Natural killer cell (primary cell): ENCODE data around the gene MICA. TPM values are rescaled to one million over a fixed set of nuclear protein-coding genes. Genes with fewer than 3 reads are reported as not detected.

ENCODE experiments used
- ATAC-seq, 3 donors: fragments of 150-1000 bp in 2 of 3; fragments of 200-7000 bp in 1 of 3; cut with Tn5 transposase; 1 replicate in 1 of 3; 2 replicates in 2 of 3; pipeline ENCODE4 v1.10.0; 2021; ENCODE audit warnings: mild to moderate bottlenecking in 2 of 3, moderate library complexity in 2 of 3
- DNase-seq, 2 donors: peaks; one replicate each; pipeline versions ENCODE4 v3.0.0 to v3.0.0-alpha.2; 2013 to 2021; ENCODE audit warnings: mixed read lengths in 1 of 2
- H3K27ac ChIP-seq: one replicate; pipeline ENCODE4 v1.5.1; 2013; ENCODE audit warnings: mild to moderate bottlenecking, low read length
- H3K27me3 ChIP-seq: one replicate; pipeline ENCODE4 v1.6.1; 2013; ENCODE audit warnings: low read length; ENCODE audit not compliant: control insufficient read depth, insufficient read depth
- H3K36me3 ChIP-seq: one replicate; pipeline ENCODE4 v1.6.1; 2013; ENCODE audit warnings: low read length; ENCODE audit not compliant: control insufficient read depth, insufficient read depth
- H3K4me1 ChIP-seq: one replicate; pipeline ENCODE4 v1.6.1; 2013; ENCODE audit warnings: low read length; ENCODE audit not compliant: control insufficient read depth, insufficient read depth
- H3K4me3 ChIP-seq: one replicate; pipeline ENCODE4 v1.5.1; 2013; ENCODE audit warnings: low read length
- H3K9me3 ChIP-seq: one replicate; pipeline ENCODE4 v1.6.1; 2013; ENCODE audit warnings: low read length; ENCODE audit not compliant: control insufficient read depth, insufficient read depth
- H3K27ac Mint-ChIP-seq, 2 donors: one replicate each; pipeline ENCODE4 v1.8.0; 2022; ENCODE audit warnings: mild to moderate bottlenecking in 2 of 2, mixed read lengths in 2 of 2, moderate library complexity in 1 of 2
- H3K27me3 Mint-ChIP-seq, 2 donors: one replicate each; pipeline ENCODE4 v1.8.0; 2022; ENCODE audit warnings: low read depth in 2 of 2, mixed read lengths in 2 of 2
- H3K36me3 Mint-ChIP-seq: one replicate; pipeline ENCODE4 v1.8.0; 2022; ENCODE audit warnings: mixed read lengths
- H3K4me1 Mint-ChIP-seq, 2 donors: one replicate each; pipeline ENCODE4 v1.8.0; 2022; ENCODE audit warnings: mixed read lengths in 2 of 2
- H3K4me3 Mint-ChIP-seq: one replicate; pipeline ENCODE4 v1.8.0; 2022; ENCODE audit warnings: mild to moderate bottlenecking, moderate library complexity, mixed read lengths
- H3K9me3 Mint-ChIP-seq, 2 donors: one replicate each; pipeline ENCODE4 v1.8.0; 2022; ENCODE audit warnings: mixed read lengths in 2 of 2
- WGBS: methylation state at CpG from one replicate; pipeline ENCODE4 v1.1.7; 2013; ENCODE audit warnings: missing lambda C conversion rate; ENCODE audit not compliant: insufficient coverage; 5-methylcytosine and 5-hydroxymethylcytosine counted together
- intact Hi-C: fragments of 100-400 bp; cut with micrococcal nuclease; formaldehyde crosslinking; loops from one replicate; pipeline ENCODE4 v1.14.2; 2022
- total RNA-seq, 4 donors: library from RNA; stranded (reverse); fragments of 120-200 nt in 1 of 4; gene quantifications; one replicate each; pipeline versions ENCODE4 v1.2.3 to v1.2.4, GENCODE V29; 2013 to 2022
- TF ChIP-seq, protein P1 (sequence below): fragments of 200-600 bp; IDR thresholded peaks from one replicate; pipeline ENCODE4 v1.8.0; 2022; ENCODE audit warnings: antibody characterized with exemption

Gene MICA
- total RNA-seq, 3 donors from 2014 or later (not counting 1 experiment from before 2014, with no cell fraction given): 9.3 to 19.7 (median 11.4) TPM

DNA sequence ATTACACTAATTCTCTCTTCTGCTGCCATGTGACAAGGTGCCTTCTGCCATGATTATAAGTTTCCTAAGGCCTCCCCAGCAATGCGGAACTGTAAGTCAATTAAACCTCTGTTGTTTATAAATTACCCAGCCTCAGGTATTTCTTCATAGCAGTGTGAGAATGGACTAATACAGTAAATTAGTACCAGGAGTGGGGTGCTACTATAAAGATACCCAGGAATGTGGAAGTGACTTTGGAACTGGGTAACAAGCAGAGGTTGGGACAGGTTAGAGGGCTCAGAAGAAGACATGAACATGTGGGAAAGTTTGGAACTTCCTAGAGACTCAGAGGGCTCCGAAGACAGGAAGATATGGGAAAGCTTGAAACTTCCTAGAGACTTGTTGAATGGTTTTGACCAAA, 34.8 kb downstream of the MICA start:
- WGBS: 46% methylated on average over 2 of the region's 2 CpGs
- Histone ChIP-seq H3K4me3 (no peak overlapping the region), H3K27ac (no peak overlapping the region), H3K27me3 (peaks cover 7% of the 10 kb centered on the region), H3K36me3 (no peaks in the 10 kb centered on the region), H3K4me1 (peaks cover 5% of the 10 kb centered on the region), H3K9me3 (peaks cover 6% of the 10 kb centered on the region)
- H3K27ac Mint-ChIP-seq: no peak overlapping the region
- peaks cover 5 to 6% of the 10 kb centered on the region in 2 donors for H3K9me3 Mint-ChIP-seq
- peaks cover 11% of the 10 kb centered on the region for H3K36me3 Mint-ChIP-seq
- H3K4me3 Mint-ChIP-seq: no peak overlapping the region
- no peak for ATAC-seq
- TF ChIP-seq, protein P1, sequence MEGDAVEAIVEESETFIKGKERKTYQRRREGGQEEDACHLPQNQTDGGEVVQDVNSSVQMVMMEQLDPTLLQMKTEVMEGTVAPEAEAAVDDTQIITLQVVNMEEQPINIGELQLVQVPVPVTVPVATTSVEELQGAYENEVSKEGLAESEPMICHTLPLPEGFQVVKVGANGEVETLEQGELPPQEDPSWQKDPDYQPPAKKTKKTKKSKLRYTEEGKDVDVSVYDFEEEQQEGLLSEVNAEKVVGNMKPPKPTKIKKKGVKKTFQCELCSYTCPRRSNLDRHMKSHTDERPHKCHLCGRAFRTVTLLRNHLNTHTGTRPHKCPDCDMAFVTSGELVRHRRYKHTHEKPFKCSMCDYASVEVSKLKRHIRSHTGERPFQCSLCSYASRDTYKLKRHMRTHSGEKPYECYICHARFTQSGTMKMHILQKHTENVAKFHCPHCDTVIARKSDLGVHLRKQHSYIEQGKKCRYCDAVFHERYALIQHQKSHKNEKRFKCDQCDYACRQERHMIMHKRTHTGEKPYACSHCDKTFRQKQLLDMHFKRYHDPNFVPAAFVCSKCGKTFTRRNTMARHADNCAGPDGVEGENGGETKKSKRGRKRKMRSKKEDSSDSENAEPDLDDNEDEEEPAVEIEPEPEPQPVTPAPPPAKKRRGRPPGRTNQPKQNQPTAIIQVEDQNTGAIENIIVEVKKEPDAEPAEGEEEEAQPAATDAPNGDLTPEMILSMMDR: no peak
- DNase-seq: no peak
- intact Hi-C loops: no loop called here
- peaks cover 12 to 13% of the 10 kb centered on the region in 2 donors for H3K4me1 Mint-ChIP-seq
- H3K27me3 Mint-ChIP-seq: peaks cover 38 to 64% of the 10 kb centered on the region in 2 donors

DNA sequence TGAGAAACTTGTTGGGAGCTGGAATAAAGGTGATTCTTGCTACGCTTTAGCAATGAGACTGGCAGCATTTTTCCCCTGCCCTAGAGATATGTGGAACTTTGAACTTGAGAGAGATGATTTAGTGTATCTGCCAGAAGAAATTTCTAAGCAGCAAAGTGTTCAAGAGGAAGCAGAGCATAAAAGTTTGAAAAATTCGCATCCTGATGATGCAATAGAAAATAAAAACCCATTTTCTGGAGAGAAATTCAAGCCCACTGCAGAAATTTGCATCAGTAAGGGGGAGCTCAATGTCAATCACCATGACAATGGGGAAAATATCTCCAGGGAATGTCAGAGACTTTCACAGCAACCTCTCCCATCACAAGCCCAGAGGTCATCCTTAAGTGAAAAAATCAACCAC, 35.3 kb downstream of the MICA start:
- ATAC-seq: no peak
- WGBS: 91% methylated on average over 2 of the region's 2 CpGs
- Mint-ChIP-seq H3K27me3 (peaks cover 37 to 65% of the 10 kb centered on the region in 2 donors), H3K27ac (no peak overlapping the region), H3K4me3 (no peak overlapping the region), H3K9me3 (peaks cover 5 to 6% of the 10 kb centered on the region in 2 donors), H3K36me3 (peaks cover 11% of the 10 kb centered on the region), H3K4me1 (peaks cover 12 to 13% of the 10 kb centered on the region in 2 donors)
- no peak overlapping the region for H3K27ac ChIP-seq
- no peak for DNase-seq
- H3K4me3 ChIP-seq: no peak overlapping the region
- TF ChIP-seq, protein P1: no peak
- peaks cover 5% of the 10 kb centered on the region for H3K4me1 ChIP-seq
- H3K9me3 ChIP-seq: peaks cover 6% of the 10 kb centered on the region
- intact Hi-C loops: no loop called here
- peaks cover 7% of the 10 kb centered on the region for H3K27me3 ChIP-seq
- no peaks in the 10 kb centered on the region for H3K36me3 ChIP-seq

DNA sequence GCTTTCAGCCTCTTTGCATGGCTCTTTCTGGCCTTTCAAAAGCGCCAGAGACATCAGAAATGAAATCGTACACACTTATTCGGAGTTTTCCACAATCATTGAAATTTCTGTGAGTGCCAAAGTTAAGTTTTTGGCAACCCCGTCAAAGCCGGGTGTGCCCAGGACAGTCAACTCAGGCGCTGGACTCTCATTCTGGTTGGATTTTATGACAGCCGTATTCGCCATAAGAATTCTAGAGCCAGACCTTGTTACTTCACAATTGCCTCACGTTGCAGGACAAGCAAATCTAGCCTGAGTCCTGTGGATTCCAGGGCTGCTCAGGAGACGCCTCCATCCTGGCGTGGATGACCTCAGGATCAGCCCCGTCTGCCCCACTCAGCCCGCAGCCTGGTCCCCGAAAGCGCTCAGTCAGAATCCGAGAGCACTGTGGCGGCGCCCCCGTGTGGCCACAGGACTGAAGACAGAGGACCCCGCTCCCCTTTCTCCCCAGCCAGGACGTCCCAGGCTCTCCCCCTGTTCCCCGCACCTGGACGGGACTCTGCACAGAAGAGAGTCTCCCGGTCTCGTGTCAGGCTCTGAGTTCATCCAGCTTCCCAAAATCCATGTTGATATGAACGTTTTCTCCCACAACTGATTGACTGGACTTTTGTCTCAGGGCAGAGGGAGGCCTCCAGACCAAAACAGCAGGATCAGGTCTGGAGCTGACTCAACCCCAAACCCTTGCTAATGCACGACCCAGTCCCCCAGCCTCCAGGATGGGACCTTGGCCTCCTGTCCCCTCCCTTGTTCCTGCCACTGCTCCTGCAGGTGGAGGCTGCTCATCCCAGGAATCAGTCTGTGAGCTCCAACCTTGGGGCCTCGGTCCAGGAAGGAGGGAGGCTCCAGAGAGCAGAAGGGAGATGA, 38.2 kb downstream of the MICA start:
- Histone ChIP-seq H3K27me3 (peaks cover 8% of the 10 kb centered on the region), H3K4me3 (no peak overlapping the region), H3K4me1 (peaks cover 5% of the 10 kb centered on the region), H3K36me3 (no peaks in the 10 kb centered on the region), H3K27ac (no peak overlapping the region), H3K9me3 (peaks cover 6% of the 10 kb centered on the region)
- H3K4me1 Mint-ChIP-seq: peaks cover 12 to 13% of the 10 kb centered on the region in 2 donors
- H3K9me3 Mint-ChIP-seq: peaks cover 5 to 6% of the 10 kb centered on the region in 2 donors
- ATAC-seq (peak; percentile 94 to 99 (median 98)), DNase-seq (peak; percentile 78 to 84)
- H3K27me3 Mint-ChIP-seq: peaks cover 39 to 68% of the 10 kb centered on the region in 2 donors
- 22% methylated on average over 28 of the region's 28 CpGs for WGBS
- intact Hi-C loops: loop anchor here (1.0 kb wide), 1 partner anchor 44 kb away; no protein-coding TSS in a partner anchor
- H3K27ac Mint-ChIP-seq: no peak overlapping the region
- TF ChIP-seq, protein P1: peak; percentile 79
- peaks cover 11% of the 10 kb centered on the region for H3K36me3 Mint-ChIP-seq
- H3K4me3 Mint-ChIP-seq: no peak overlapping the region
